Stimulated activated CD4-positive, alpha-beta T cell treated with anti-CD3 and anti-CD28 coated beads, Interleukin-12 subunit alpha, Interleukin-12 subunit beta, amount 100 ng/mL, for 4 hours (primary cell): ENCODE data around the gene CPT1C.
A peak's percentile ranks its signal among the peaks of the same experiment; 100 is the strongest.

ENCODE experiments used
- DNase-seq: peaks from one replicate; pipeline ENCODE4 v3.0.0-alpha.2; 2020

CPT1C gene

DNA sequence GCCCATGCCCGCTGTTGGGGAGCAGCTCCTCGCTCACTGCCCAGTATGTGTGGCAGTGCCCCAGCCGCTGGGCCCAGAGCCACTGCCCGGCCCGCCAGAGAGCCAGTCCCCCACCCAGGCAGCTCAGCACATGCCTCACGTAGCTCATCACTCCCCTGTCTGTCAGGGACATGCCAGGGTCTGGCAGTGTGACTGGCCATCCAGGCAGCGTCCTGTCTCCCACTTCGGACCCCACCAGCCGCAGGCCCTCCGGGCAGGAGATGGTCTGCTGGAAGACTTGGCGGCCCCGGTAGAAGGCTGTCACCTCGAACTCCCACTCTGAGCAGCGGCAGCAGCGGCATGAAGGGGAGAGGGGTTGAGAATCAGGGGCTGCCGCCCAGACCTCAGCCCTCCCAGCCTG lies 28.9 kb upstream of the CPT1C start:
- DNase-seq: no peak

GRCh38 chr19:49663224-49663623 lies 27.7 kb upstream of the CPT1C start:
- no peak for DNase-seq

DNA sequence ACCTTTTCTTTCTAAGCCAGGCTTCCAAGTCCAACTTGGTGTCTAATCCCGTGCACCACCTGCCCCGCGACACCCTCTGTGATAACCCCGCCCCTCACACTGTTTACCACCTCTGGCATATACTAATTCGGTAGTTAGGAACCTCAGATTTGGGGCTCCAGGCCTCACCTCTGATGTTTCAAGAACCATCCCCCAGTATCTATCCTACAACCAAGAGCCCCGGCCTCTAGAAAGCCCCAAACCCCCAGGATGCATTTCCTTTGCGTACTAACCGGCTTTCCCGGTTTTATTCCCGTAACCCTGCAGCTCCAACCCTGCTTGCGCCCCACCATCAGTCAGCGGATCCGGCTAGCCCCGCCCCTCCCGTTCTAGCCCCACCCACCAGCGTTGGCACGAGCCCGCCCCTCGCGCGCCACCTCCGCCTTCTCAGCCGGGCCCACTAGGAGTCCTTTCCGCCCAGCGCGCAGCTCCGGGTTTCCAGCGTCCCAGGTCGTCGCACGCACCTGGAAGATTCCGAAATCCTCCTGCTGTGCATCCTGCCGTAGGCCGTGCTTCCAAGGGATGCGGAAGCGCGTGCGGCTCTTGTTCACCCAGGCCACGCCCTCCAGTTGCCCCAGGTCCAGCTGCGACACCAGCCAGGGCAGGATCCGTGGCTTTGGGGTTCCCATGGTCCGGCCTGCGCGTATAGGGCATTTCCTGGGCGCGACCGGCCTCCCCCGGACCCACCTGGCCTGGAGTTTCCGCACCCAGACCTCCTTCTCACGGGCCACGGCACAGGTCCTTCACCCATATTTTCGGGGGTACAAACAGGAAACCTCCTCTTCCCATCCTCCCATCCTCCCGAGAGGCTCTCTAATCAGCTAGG lies 26.5 kb upstream of the CPT1C start:
- DNase-seq: peak; percentile 95

GRCh38 chr19:49665036-49665350 lies 25.9 kb upstream of the CPT1C start:
- DNase-seq: no peak

DNA sequence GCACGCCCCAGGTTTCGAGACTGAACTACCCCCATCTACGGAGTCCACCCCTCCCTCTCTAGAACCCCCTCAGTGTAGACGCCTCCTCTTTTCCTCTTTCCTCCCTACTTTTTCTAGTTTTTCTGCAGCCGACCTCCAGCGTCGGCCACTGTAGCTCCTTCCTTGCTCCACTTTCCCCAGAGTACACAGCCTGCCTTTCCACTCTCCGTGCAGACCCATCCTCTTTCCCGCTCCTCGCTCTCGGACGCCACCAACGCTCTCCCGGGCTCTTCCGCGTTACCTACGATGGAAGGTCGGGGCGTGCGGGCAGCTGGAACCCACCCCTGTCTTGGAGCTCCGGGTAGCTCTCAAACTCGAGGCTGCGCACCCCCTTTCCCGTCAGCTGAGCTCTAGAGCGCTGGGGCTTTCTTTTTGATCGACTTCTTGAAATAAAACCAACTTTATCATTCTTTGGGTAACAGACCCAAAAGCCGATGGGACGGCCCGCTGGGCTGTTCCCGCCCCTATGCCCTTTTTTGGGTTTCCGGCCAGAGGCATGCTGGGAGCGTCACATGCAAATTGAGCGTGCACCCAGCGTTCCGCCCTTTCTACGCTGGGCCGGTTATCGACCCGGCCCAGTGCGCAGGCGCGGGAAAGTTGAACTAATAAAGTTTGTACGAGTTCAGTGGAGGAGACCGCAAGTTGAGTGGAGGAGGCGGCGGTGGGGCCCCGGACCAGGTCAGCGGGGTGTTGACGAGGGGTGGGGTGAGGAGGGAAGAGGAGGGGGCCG lies 25.4 kb upstream of the CPT1C start, which contains the start of the genes BCL2L12 and IRF3:
TSS of gene BCL2L12 (plus strand) at position 583 of the 769 bp plus-strand sequence. CDS start 760 bp downstream, outside the sequence.
TSS of gene IRF3 (minus strand) at position 507 of the 769 bp plus-strand sequence. CDS start 1,019 bp downstream, outside the sequence.
- peak; percentile 99 for DNase-seq

GRCh38 chr19:49666120-49666444 lies 24.8 kb upstream of the CPT1C start:
- DNase-seq: no peak

DNA sequence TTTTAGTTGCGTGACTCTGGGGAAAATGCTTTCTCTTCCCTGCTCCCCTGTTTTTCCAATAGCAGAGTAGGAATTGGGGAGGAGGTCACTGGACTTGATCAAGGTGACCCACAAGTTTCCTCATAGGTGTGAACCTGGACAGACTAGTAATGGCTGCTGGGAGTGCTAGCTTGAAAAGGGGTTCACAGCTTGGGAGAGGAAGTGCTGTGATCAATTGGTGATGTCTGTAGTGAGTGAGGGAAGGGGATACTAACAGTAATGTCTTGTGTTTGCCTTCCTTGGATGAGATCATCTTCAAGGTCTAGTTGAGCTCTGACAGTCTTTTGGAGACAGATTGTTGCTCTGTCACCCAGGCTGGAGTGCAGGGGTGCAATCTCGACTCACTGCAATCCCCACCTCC lies 23.4 kb upstream of the CPT1C start:
- DNase-seq: no peak

DNA sequence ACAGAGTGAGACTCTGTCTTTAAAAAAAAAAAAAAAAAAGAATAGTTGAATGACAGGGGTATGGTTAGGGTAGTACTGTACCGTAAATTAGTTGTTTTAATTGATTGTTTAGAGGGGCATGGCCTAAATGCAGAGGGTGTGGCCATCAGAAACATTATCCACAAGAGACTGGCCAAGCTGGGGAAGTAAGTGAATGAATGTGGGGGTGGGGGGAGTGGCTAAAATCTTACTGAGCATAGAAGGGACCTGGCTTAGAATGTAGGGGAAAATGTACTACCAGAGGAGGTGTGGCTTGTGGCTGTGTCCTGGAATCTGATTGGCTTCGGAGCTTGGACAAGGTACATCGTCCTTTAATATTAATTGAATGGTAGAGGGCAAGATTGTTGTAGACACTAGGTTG lies 21.4 kb upstream of the CPT1C start:
- DNase-seq: no peak

DNA sequence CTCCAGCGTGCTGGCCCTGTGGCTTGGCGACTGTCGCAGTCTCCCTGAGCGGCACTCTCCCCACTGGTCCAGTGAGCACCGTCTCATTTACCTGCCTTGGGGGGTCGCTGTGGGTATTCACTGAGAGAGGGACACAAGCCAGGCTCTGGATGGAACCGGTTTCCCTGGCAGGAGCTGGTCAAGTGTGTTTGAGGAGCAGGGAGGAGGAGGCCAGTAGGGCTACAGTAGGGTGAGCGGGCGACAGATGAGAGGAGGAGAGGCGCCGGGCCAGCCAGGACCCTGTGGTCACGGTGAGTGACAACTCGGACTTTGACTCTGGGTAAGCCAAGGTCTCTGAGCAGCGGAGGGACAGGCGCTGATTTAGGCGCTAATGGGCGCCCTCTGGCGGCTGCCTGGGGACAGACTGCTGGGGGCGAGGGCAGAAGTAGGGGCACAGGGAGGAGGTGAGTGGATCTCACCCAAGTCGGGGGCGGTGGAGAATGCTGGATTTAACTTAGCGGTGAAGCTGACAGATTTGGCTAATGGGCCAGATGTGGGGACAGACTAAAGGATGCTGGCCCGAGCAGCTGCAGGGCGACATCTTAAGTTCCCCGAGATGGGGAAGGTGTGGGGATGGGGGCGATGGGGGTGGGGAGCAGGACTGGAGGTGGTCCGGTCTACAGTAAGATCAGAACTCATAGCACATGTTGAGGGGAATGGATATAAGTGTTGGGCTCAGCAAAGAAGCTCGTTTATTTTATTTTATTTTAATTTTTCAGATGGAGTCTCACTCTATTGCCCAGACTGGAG lies 18.6 kb upstream of the CPT1C start:
- DNase-seq: peak; percentile 71

DNA sequence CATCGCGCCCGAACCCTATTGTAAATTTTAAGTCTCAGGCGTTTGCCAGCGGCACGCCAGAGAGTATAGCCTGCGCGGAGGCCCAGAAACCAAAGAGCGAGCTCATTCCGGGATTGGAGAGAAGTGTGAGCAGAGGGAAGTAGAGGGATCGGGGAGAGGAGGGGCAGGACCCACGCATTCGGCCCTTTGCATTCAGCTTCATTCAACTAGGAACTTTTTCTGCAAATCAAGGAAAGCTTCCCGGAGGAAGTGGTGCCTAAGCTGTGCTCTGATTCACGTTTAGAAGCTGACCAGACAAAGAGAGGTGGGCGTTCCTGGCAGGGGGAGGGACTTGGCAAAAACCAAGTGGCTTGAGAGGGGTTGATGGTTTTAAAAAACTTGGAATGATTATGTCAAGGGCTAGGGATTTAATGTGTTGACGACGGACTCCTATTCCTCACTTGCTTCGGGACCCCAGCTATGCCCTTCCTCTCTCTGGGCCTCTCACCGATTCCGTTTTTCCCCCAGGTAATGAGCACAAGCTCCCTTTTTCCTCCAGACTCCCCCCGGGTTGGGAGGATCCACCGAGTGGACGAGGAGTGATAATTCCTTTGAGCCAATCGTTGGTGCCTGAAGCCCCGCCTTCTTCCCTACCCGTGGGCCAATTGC lies 14.7 kb upstream of the CPT1C start:
- DNase-seq: no peak

- peak; percentile 96 for DNase-seq
Measured at GRCh38 chr19:49676784-49677230, 14.1 kb upstream of the CPT1C start.

GRCh38 chr19:49677231-49677900 lies 13.6 kb upstream of the CPT1C start, which contains the start of gene PRMT1:
Gene PRMT1 (plus strand): TSS chr19:49677271. CDS start chr19:49677281, 10 bp downstream.
- peak; percentile 54 for DNase-seq

DNA sequence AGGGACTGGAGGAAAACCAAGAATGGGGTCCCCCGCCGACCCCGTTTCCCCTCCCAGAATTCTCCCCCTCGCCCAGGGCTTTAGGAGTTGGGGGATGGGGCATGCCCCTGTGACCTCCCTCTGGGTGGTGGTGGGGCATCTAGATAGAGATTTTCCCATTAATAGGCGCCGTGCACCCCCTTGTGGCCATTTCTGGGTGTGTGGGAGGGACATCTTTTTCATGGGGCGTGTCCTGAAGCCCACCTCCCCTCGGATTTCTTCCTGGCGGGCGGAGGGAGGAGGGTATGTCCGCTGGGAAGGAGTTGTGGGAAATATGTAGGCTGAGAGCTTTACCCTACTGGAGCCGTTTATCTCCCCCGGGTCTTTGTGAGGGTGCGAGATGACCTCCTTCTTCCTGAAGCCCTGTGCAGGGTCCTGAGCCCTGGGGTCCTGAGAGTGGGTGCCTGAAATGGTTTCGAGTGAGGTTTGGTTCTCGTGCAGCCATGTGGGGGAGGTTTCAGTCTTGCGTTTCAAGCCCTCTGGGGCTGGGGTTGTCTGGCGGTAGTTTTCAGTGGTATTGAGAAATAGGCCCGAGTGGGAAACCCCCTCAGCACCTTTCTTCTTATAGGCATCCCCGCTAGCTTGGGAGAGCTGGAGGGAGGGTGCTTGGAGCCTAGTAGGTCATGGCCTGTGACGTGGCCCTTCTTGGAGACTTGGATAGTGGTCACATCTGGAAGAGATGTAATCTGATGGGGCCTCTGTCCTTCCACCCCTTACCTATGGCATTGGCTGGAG lies 12.8 kb upstream of the CPT1C start:
- DNase-seq: peak; percentile 73

DNA sequence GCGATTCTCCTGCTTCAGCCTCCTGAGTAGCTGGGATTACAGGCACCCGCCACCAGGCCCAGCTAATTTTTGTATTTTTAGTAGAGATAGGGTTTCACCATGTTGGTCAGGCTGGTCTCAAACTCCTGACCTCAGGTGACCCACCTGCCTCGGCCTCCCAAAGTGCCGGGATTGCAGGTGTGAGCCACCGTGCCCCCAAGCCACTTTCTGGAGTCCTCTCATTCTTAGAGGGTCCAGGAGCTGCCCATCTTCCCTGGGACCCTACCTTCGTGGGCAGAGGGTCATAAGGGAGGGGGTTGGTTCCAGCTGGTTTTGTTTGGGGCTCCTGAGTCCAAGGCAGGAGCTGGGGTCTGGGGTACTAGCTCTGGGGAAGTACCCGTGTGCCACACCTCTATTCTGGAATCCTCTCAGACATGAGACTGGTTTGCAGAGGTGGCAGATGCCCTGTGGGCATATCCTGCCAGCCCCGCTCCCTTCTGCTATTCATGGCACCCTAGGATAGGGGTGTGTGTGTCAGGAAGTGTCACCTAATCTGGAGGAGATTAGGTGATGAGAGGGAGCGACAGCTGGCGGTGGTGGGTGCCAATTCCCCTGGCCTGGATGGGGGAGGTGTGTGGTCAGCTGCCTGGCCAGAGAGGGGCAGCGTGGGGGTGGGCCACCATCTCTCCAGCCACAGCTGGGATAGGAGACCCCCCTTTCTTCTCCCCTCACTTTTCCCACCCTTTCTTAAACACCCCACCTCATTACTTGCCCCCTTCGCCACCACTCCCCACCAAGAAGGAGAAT lies 11.7 kb upstream of the CPT1C start:
- DNase-seq: no peak

- no peak for DNase-seq
Measured at GRCh38 chr19:49679771-49680413, 11.0 kb upstream of the CPT1C start.

DNA sequence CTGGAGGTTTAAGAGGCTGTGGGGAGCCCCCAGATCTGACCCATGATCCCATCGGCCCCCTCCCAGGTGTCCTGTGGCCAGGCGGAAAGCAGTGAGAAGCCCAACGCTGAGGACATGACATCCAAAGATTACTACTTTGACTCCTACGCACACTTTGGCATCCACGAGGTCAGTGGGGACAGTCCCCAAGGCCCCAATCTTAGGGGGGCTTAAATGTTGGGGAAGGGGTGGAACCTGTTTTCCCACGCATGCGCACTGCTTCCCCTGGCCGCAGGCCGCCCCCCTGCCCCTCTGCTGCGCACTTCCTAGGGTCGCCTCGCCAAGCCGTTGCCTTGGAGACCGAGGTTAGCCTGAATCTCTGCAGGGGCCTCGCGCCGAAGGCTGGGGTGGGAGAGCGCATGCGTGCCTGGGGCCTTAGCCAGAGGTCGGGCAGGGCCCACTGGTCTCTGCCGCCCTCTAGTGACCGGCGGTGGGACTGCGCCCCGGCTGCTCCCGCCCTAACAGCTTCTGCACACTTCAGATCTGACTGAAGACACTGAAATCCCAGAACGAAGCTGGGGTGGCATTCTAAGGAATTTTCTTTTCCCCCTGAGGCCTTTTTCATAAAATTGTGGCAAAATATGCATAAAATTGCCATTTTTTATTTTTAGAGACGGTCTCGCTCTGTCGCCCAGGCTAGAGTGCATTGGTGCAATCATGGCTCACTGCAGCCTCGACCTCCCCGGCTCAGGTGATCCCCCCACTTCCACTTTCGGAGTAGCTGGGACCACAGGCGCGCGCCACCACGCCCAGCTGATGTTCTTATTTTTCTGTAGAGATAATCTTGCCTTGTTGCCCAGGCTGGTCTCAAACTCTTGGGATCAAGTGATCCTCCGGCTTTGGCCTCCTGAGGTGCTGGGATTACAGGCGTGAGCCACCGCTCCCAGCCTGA lies 10.2 kb upstream of the CPT1C start:
- DNase-seq: peak; percentile 97

- DNase-seq: no peak
Measured at GRCh38 chr19:49681830-49682229, 9.1 kb upstream of the CPT1C start.

GRCh38 chr19:49682274-49682673 lies 8.6 kb upstream of the CPT1C start:
- no peak for DNase-seq

- no peak for DNase-seq
Measured at GRCh38 chr19:49683814-49684250, 7.1 kb upstream of the CPT1C start.
